ENCODE data around the gene CAPNS2.

GRCh38 chr16:55613613-55614335 lies 47.3 kb downstream of the CAPNS2 start:
- no peak for TF ChIP-seq CTCF (IDR thresholded peaks at IDR 0.05; ENCODE audit: low read length)
- TF ChIP-seq EZH2 (IDR thresholded peaks at IDR 0.05; ENCODE audit: borderline replicate concordance, low read length), result no peak
